Measurements from ENCODE around the gene PKNOX2.

DNA sequence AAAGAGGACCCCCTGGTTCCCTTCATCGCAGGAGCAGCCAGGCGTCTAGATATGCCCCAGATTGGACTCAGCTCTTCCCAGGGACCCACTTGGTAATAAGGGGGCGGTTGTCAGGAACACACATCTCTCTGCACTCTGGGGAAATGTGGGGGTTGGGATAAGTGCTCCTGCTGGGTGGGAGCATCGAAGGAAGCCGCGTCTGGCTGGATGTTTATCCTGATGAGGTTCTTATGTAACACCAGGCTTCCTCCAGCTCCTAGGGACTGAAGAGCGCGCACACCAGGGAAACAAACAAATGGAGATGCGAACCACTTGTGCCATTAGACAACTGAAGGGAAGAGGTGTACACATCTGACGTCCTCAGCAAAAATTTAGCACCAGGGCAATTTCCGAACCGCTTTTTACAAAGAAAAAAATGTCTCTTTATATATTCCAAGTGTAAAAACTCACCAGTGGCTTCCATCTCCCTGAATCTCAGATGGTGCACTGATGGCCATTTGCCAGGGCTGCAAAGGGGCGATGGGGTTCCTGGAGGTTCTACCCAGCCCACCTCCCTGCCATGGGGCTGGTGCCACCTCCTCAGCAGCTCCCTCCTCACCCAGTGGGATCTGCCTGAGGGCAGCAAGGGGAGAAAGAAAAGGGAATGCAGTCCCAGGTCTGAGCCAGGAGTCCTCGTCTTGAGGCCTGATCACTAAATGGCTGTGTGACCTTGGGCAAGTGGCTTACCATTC lies 89.4 kb downstream of the PKNOX2 start:
- TF ChIP-seq, protein P1, sequence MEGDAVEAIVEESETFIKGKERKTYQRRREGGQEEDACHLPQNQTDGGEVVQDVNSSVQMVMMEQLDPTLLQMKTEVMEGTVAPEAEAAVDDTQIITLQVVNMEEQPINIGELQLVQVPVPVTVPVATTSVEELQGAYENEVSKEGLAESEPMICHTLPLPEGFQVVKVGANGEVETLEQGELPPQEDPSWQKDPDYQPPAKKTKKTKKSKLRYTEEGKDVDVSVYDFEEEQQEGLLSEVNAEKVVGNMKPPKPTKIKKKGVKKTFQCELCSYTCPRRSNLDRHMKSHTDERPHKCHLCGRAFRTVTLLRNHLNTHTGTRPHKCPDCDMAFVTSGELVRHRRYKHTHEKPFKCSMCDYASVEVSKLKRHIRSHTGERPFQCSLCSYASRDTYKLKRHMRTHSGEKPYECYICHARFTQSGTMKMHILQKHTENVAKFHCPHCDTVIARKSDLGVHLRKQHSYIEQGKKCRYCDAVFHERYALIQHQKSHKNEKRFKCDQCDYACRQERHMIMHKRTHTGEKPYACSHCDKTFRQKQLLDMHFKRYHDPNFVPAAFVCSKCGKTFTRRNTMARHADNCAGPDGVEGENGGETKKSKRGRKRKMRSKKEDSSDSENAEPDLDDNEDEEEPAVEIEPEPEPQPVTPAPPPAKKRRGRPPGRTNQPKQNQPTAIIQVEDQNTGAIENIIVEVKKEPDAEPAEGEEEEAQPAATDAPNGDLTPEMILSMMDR (IDR thresholded peaks at IDR 0.05) = no peak
- TF ChIP-seq POLR2A (IDR thresholded peaks at IDR 0.05) = no peak
- no peak for TF ChIP-seq POLR2AphosphoS5 (IDR thresholded peaks at IDR 0.05)

Measured in sigmoid colon (tissue), 4 donors.